Transverse colon (tissue), 4 donors: Measurements from ENCODE around the gene TOP2A.

Experiments used
- CTCF ChIP-seq, 5 experiments: fragments of 200-600 bp in 3 of 5; fragments of 450-650 bp in 2 of 5; sonication (generic) in 3 of 5; IDR thresholded peaks; 1 replicate in 2 of 5; 2 replicates in 3 of 5; pipeline ENCODE4 v1.5.1; 2016 to 2017; ENCODE audit warnings: antibody characterized with exemption in 5 of 5, inconsistent platforms in 3 of 5, mild to moderate bottlenecking in 2 of 5, moderate library complexity in 1 of 5
- EP300 ChIP-seq: sonication (generic); formaldehyde crosslinking; IDR thresholded peaks from one replicate; pipeline ENCODE4 v1.6.1; 2017; ENCODE audit warnings: antibody characterized with exemption, low read depth
- POLR2A ChIP-seq: fragments of 450-650 bp; IDR thresholded peaks from one replicate; pipeline ENCODE4 v1.6.1; 2016; ENCODE audit warnings: antibody characterized with exemption, mild to moderate bottlenecking, moderate library complexity
- POLR2AphosphoS5 ChIP-seq, 3 donors: sonication (generic); formaldehyde crosslinking; IDR thresholded peaks; one replicate each; pipeline ENCODE4 v1.6.1; 2016; ENCODE audit warnings: antibody characterized with exemption in 3 of 3

- TF ChIP-seq CTCF (IDR thresholded peaks at IDR 0.05) (no peak), POLR2A (no peak), EP300 (no peak), POLR2AphosphoS5 (IDR thresholded peaks at IDR 0.05) (no peak)
Observed at GRCh38 chr17:40466298-40466971, 48.7 kb upstream of the TOP2A start.
